Stimulated activated CD8-positive, alpha-beta memory T cell treated with anti-CD3 and anti-CD28 coated beads, Interleukin-4, amount 100 ng/mL, for 24 hours (primary cell): ENCODE measurements around the gene YAF2.

Source experiments
- DNase-seq: peaks from one replicate; pipeline ENCODE4 v3.0.0-alpha.2; 2020; ENCODE audit warnings: low read depth

YAF2 gene, protein sequence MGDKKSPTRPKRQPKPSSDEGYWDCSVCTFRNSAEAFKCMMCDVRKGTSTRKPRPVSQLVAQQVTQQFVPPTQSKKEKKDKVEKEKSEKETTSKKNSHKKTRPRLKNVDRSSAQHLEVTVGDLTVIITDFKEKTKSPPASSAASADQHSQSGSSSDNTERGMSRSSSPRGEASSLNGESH

GRCh38 chr12:42238240-42239140 is at the start of gene YAF2:
Gene YAF2 (minus strand): TSS chr12:42238248. CDS start chr12:42238180, 68 bp downstream.
- DNase-seq = peak; percentile 83

DNA sequence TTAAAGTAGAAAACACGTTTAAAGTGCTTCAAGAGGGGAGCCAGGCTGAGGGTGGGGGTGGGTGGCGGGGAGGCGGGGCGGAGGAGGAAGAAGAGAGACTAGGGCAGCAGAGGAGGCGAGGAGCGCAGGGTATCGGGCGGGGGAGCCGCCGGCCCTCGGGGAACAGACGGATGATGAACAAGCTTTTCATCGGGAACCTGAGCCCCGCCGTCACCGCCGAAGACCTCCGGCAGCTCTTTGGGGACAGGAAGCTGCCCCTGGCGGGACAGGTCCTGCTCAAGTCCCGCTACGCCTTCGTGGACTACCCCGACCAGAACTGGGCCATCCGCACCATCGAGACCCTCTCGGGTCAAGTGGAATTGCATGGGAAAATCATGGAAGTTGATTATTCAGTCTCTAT is 48.7 kb upstream of the YAF2 start:
- DNase-seq = no peak

- no peak for DNase-seq
Measured at GRCh38 chr12:42285431-42285830, 47.4 kb upstream of the YAF2 start.

DNA sequence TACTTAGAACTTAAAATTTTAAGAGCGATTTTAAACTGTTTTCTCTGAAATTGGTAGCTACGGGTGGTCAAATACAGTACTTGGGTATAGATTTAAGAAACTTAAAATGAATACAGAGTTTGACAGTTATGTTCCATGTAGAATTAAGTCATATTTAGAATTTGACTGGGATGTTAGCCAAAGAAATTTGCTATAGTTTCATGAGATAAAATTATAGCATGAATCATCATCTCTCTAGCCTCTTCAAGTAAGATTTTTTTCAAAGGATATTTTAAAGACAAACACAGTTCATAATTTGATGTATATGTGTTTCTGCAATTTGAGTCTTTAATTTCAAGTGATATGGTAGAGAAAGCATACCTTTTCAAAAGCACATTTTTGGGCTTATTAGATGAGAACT is 46.8 kb upstream of the YAF2 start:
- DNase-seq = no peak

- no peak for DNase-seq
Measured at GRCh38 chr12:42284157-42284556, 46.1 kb upstream of the YAF2 start.

- no peak for DNase-seq
Measured at GRCh38 chr12:42283739-42284138, 45.7 kb upstream of the YAF2 start.

- DNase-seq = no peak
Measured at GRCh38 chr12:42282294-42282693, 44.2 kb upstream of the YAF2 start.

DNA sequence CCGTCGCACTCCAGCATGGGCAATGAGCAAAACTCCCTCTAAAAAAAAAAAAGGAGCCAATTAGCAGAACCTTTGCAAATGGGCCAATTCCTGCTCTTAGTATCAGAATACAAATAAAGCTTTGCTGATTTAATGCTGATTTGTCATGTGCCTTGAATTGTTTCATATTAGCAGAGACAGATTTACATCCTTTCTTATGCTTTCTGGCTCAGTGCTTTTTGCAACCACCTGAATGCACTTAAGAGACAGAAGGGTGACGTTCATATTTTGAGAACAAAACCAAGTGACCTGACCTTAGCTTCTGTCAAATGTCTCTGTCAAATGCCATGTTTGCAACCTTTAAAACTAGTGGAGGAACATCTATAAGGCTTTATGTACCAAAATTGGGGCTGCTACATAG is 43.8 kb upstream of the YAF2 start:
- no peak for DNase-seq

DNA sequence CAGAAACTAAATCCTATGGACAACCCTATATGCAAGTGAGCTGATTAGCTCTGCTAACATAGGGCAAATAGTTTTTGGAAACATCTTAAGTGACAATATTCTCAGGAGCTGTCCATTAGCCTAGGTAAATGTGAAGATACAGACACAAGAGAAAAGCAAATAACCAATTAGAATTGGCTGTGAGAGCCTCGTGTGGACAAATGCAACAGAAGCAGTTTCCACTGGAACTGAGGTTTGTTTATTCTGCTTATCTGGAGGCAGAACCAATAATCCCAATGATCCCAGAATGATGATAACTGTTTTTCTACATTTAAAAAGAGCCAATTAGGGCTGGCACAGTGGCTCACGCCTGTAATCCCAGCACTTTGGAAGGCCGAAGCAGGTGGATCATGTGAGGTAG is 43.2 kb upstream of the YAF2 start:
- no peak for DNase-seq

DNA sequence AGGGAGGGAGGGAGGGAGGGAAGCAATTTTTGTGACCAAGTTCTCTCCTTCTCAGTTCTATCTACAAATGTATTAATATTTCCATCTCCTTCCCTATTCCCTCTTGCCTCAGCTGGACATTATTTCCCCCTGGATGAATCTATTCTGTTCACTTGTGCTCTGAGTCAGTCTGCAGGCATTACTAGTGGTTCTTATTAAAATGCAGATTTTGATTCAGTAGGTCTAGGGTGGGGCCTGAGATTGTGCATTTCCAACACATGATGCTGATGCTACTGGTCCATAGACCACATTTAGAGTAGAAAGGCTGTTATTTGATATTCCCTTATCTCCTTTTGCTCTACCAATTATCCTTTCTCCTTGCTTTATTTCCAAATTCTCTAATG is 40.1 kb upstream of the YAF2 start:
- no peak for DNase-seq

DNA sequence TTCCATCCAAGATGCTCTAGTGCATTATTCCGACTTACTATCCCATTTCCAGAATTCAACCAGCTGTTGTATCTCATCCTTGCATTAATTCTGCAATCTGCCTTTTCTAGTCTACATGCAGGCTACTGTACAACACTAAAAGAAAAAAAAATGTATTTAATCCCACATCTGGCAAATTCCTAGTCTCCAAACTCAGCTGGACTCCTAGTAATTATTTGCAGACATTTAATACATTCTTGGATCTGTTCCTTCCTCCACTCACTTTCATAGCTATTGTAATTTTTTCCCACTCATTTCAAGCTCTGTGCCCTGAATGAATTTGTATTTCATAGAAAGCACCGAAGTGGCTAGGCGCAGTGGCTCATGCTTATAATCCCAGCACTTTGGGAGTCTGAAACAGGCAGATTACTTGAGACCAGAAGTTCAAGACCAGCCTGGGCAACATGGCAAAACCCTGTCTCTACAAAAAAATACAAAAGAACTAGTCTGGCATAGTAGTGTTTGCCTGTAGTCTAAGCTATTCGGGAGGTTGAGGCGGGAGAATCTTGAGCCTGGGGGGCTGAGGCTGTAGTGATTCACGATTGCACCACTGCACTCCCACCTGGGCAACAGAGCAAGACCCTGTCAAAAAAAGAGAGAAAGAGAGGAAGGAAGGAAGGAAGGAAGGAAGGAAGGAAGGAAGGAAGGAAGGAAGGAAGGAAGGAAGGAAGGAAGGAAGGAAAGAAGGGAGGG is 39.5 kb upstream of the YAF2 start:
- DNase-seq = no peak

DNA sequence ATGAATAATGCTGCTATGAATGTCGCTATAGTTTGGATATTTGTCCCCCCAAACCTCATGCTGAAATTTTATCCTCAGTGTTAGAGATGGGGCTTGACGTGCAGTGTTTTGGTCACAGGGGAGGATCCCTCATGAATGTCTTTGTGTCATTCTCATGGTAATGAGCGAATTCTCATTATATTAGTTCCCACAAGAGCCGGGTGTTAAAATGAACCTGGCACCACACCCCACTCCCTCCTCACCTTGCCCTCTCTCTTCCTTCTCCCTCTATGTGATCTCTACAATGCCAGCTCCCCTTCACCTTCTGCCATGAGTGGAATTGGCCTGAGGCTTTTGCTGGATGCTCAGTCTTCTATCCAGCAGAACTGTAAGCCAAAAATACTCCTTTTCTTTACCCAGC is 37.5 kb upstream of the YAF2 start:
- DNase-seq = no peak

- no peak for DNase-seq
Measured at GRCh38 chr12:42273706-42274105, 35.7 kb upstream of the YAF2 start.

DNA sequence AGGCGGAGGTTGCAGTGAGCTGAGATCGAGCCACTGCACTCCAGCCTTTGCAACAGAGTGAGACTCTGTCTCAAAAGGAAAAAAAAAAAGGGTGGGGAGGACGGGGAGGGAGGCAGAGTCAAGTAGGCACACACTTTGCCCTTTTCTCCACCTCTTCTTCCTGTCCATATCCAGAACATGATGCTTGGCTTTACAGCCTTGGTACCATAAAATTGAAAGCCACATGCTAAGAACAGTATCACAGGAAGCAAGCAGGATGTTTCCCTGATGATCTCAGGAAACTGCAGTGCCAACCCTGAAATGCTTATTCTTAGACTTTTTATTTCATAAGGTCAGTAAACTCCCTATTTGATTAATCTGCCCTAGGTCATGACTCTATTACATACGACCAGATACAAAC is 32.5 kb upstream of the YAF2 start:
- DNase-seq = no peak

GRCh38 chr12:42267413-42268190 is 29.6 kb upstream of the YAF2 start:
- no peak for DNase-seq

- no peak for DNase-seq
Measured at GRCh38 chr12:42266579-42267230, 28.7 kb upstream of the YAF2 start.

DNA sequence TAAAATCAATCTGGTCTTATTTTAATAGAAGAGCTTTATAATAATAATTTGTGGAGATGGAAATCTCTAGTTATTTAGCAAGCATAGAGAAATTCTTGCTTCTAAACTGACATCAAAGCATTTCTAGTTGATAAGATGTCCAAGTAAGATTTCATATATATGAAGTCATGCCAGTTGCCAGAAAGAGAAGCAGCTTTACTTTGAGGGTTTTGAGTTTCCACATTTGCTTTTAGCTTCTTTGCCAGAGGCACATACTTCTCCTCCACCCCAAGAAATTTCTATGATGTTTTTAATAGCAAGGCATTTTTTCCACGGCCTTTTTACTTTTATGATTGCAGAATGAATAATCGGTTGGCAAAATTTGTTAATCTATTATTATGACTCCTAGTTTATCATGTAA is 24.2 kb upstream of the YAF2 start:
- DNase-seq = no peak

DNA sequence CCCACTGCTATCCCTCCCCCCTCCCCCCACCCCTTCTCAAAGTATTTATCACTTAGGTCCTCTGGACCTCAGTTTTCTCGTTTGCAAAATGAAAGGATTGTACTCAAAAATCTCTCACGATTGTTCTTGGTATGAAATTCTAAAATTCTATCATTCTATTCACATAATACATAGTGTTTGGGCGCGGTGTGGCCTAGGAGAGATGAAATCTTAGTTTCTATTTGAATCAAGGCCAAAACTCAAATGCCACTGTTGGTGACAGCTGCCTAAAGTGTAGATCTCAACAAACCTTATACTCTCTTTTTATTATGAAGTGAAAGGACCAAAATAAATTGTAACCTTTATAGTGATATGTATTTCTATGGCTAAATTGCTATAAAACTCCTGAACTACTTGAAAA is 23.7 kb upstream of the YAF2 start:
- DNase-seq = no peak

GRCh38 chr12:42260518-42260917 is 22.5 kb upstream of the YAF2 start:
- DNase-seq = no peak

GRCh38 chr12:42259699-42260098 is 21.7 kb upstream of the YAF2 start:
- DNase-seq = no peak

GRCh38 chr12:42255866-42256261 is 17.8 kb upstream of the YAF2 start:
- DNase-seq = no peak
